Measurements from ENCODE around the gene TRH. TPM values are rescaled to one million over a fixed set of nuclear protein-coding genes. Genes with fewer than 3 reads are reported as not detected.
"Not testable (repeated sequence)": the region's sequence is repeated elsewhere in the genome, so short reads cannot be mapped to it uniquely, and the experiment has no call there.

The TRH gene
- total and polyA plus RNA-seq, 2 of the 4 experiments (the other 2 are of a cell fraction): not detected

GRCh38 chr3:130012108-130012507 is 37.6 kb downstream of the TRH start:
- peak; percentile 18; the same call in 1 of the 2 replicates for TF ChIP-seq USF2 (IDR thresholded peaks at IDR 0.05; ENCODE audit: low read depth, low read length)
- H3K79me1 ChIP-seq (ENCODE audit: low read depth in 1 of 2, low read length in 2 of 2); H3K27ac ChIP-seq (ENCODE audit: insufficient read depth, low read length); DNase-seq; H3K56ac ChIP-seq (ENCODE audit: extremely low read depth, insufficient read depth, low read length); BruUV-seq (replicated peaks); H3K23ac ChIP-seq (ENCODE audit: low read depth, low read length); H2AFZ ChIP-seq (replicated peaks; ENCODE audit: low read length, poor library complexity); intact Hi-C loops (cut with micrococcal nuclease); H2AK9ac ChIP-seq (replicated peaks; ENCODE audit: low read depth, low read length, poor library complexity); in situ Hi-C loops (cut with MboI; ENCODE audit: low sequenced_read_pairs); H3K36me3 ChIP-seq (ENCODE audit: control insufficient read depth, insufficient read depth, low read length); dilution Hi-C loops (cut with HindIII; ENCODE audit: low sequenced_read_pairs, unreplicated experiment); H2AK5ac ChIP-seq (ENCODE audit: low read depth, low read length); H2BK20ac ChIP-seq (ENCODE audit: low read depth, low read length); H3K4ac ChIP-seq (ENCODE audit: low read depth, low read length); H3K4me3 ChIP-seq (ENCODE audit: insufficient read depth, low read depth, low read length); H4K20me1 ChIP-seq (ENCODE audit: insufficient read depth, low read length); H4K8ac ChIP-seq (ENCODE audit: low read depth in 2 of 2, low read length in 2 of 2); H2BK15ac ChIP-seq (ENCODE audit: low read depth, low read length); H4K91ac ChIP-seq (ENCODE audit: insufficient read depth, low read depth, low read length); CTCF ChIA-PET; H3K4me1 ChIP-seq (ENCODE audit: control insufficient read depth, insufficient read depth, low read length); ATAC-seq (ENCODE audit: low read depth); H3K9me3 ChIP-seq (ENCODE audit: control insufficient read depth, insufficient read depth, low read length); H3K27me3 ChIP-seq (ENCODE audit: control insufficient read depth, insufficient read depth, low read length); H3K9ac ChIP-seq (ENCODE audit: low read depth, low read length); H3K4me2 ChIP-seq (ENCODE audit: low read depth, low read length); H3K18ac ChIP-seq (ENCODE audit: low read depth, low read length); POLR2A ChIA-PET (ENCODE audit: unreplicated experiment); H2BK5ac ChIP-seq (ENCODE audit: low read depth, low read length, poor library complexity, severe bottlenecking); H4K5ac ChIP-seq (ENCODE audit: low read depth, low read length); H3K14ac ChIP-seq (replicated peaks; ENCODE audit: low read depth, low read length); H3K9me1 ChIP-seq (ENCODE audit: insufficient read depth, low read length); H2BK120ac ChIP-seq (ENCODE audit: low read depth, low read length): not testable (repeated sequence)

GRCh38 chr3:130013246-130013645 is 38.7 kb downstream of the TRH start:
- H3K4me1 ChIP-seq (ENCODE audit: control insufficient read depth, insufficient read depth, low read length); H2BK20ac ChIP-seq (ENCODE audit: low read depth, low read length); H4K20me1 ChIP-seq (ENCODE audit: insufficient read depth, low read length); H3K18ac ChIP-seq (ENCODE audit: low read depth, low read length); H3K27me3 ChIP-seq (ENCODE audit: control insufficient read depth, insufficient read depth, low read length); H3K27ac ChIP-seq (ENCODE audit: insufficient read depth, low read length); H3K14ac ChIP-seq (replicated peaks; ENCODE audit: low read depth, low read length); H3K79me1 ChIP-seq (ENCODE audit: low read depth in 1 of 2, low read length in 2 of 2); H2BK15ac ChIP-seq (ENCODE audit: low read depth, low read length); H4K5ac ChIP-seq (ENCODE audit: low read depth, low read length); intact Hi-C loops (cut with micrococcal nuclease); dilution Hi-C loops (cut with HindIII; ENCODE audit: low sequenced_read_pairs, unreplicated experiment); H3K23ac ChIP-seq (ENCODE audit: low read depth, low read length); H4K91ac ChIP-seq (ENCODE audit: insufficient read depth, low read depth, low read length); H2BK120ac ChIP-seq (ENCODE audit: low read depth, low read length); H3K4ac ChIP-seq (ENCODE audit: low read depth, low read length); H2AK5ac ChIP-seq (ENCODE audit: low read depth, low read length); H3K9ac ChIP-seq (ENCODE audit: low read depth, low read length); POLR2A ChIA-PET (ENCODE audit: unreplicated experiment); H3K4me2 ChIP-seq (ENCODE audit: low read depth, low read length); H3K9me1 ChIP-seq (ENCODE audit: insufficient read depth, low read length); H2AK9ac ChIP-seq (replicated peaks; ENCODE audit: low read depth, low read length, poor library complexity); H3K36me3 ChIP-seq (ENCODE audit: control insufficient read depth, insufficient read depth, low read length); H2AFZ ChIP-seq (replicated peaks; ENCODE audit: low read length, poor library complexity); H4K8ac ChIP-seq (ENCODE audit: low read depth in 2 of 2, low read length in 2 of 2); DNase-seq; ATAC-seq (ENCODE audit: low read depth); H3K56ac ChIP-seq (ENCODE audit: extremely low read depth, insufficient read depth, low read length); H2BK5ac ChIP-seq (ENCODE audit: low read depth, low read length, poor library complexity, severe bottlenecking); H3K4me3 ChIP-seq (ENCODE audit: insufficient read depth, low read depth, low read length); in situ Hi-C loops (cut with MboI; ENCODE audit: low sequenced_read_pairs); BruUV-seq (replicated peaks); CTCF ChIA-PET; H3K9me3 ChIP-seq (ENCODE audit: control insufficient read depth, insufficient read depth, low read length): not testable (repeated sequence)
- 83% methylated on average over 13 of the region's 21 CpGs; no CpG with 5 or more reads in 1 of the 2 experiments for WGBS, 2 experiments (ENCODE audit: extremely low coverage in 2 of 2, insufficient read length in 1 of 2)
